GM18951 (cell line): ENCODE data around the gene BAZ2B.
"Not testable (repeated sequence)": the region's sequence is repeated elsewhere in the genome, so short reads cannot be mapped to it uniquely, and the experiment has no call there.

Experiments used
- POLR2A ChIP-seq: IDR thresholded peaks from 4 replicates; pipeline ENCODE4 v1.6.1; 2011; ENCODE audit warnings: mild to moderate bottlenecking; ENCODE audit not compliant: insufficient read length, insufficient read depth; ENCODE audit errors: extremely low read depth
- in situ Hi-C: fragments of 300-500 bp; cut with MboI; formaldehyde crosslinking; loops from one replicate; pipeline ENCODE4 v1.12.0; 2022; ENCODE audit warnings: low sequenced_read_pairs, mixed read lengths, inconsistent platforms; ENCODE audit not compliant: unreplicated experiment

BAZ2B gene

DNA sequence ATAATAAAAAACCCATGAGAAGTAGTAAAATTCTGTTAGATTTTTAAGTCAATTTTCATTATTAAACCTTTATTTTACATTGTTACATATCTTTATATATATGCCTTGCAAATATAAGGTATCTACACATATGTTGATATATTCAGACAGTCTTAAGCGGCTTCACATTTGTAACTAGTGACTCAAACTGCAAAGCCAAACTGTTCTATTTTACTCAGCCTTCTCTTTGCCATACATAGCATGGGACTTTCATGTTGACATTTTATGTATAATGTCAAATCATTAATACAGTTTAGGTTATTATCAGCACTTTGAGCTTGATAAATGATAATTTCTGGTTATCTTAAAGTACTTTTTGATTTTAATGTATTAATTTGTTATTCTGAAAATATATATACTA lies 204.9 kb downstream of the BAZ2B start:
- in situ Hi-C loops = no loop called here
- no peak for TF ChIP-seq POLR2A

- in situ Hi-C loops = no loop called here
- no peak for TF ChIP-seq POLR2A
These were observed 206.1 kb downstream of the BAZ2B start for GRCh38 chr2:159410276-159410675.

DNA sequence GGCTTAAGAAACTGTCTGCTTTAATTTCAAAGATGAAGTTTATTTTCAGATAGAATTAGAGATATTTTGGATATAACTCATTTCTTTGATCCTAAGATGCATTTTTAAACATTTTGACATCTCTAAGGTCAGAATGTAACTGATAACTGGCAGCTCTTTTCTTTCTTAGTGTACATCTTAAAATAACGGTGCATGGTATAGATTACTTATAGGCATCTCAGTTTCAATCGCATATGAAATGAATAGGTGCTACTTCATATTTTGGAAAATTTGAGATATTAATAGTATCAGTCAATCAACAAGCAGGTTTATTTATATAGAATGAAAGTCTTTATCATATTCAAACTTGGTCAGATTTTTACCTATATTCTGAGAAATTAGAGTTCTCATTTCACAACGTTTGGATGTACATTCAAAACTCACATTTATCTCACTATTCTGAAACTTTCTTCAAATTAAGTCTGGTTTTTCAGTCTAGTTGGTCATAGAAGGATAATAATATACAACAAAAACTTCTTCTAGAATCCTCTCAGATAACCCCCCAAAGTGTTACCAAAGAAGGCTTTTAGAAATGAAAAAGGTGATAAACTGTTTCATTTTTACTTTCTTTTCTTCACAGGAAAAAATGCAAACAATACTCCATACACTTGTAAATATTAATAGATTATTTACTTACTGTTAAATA lies 207.1 kb downstream of the BAZ2B start:
- TF ChIP-seq POLR2A = no peak
- in situ Hi-C loops = no loop called here

DNA sequence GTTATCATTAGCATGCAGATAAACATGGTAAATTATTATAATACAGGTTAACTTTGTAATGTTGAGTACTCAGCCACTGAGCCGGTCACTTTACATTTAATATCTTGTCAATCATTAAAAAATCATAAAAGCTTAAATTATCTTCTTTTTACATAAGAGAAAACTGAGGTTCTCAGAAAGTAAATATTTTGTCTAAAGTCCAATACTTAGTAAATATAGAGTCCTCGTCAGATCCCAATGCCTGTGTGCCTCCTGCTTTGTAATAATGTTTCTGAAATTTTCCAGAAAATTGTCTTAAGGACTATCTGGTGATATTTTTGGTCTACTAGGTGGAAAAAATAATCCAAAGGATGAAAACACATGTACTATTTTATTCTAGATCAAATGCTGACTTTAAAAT lies 213.6 kb downstream of the BAZ2B start:
- in situ Hi-C loops = no loop called here
- no peak for TF ChIP-seq POLR2A

GRCh38 chr2:159402160-159402559 lies 214.2 kb downstream of the BAZ2B start:
- in situ Hi-C loops = not testable (repeated sequence)

- in situ Hi-C loops = no loop called here
- no peak for TF ChIP-seq POLR2A
These were observed 216.5 kb downstream of the BAZ2B start for GRCh38 chr2:159399716-159400415.

- in situ Hi-C loops = no loop called here
- no peak for TF ChIP-seq POLR2A
These were observed 219.5 kb downstream of the BAZ2B start for GRCh38 chr2:159396799-159397198.

GRCh38 chr2:159382447-159383028 lies 233.8 kb downstream of the BAZ2B start:
- TF ChIP-seq POLR2A = no peak
- in situ Hi-C loops = no loop called here

- in situ Hi-C loops = no loop called here
These were observed 234.8 kb downstream of the BAZ2B start for GRCh38 chr2:159381574-159381973.

DNA sequence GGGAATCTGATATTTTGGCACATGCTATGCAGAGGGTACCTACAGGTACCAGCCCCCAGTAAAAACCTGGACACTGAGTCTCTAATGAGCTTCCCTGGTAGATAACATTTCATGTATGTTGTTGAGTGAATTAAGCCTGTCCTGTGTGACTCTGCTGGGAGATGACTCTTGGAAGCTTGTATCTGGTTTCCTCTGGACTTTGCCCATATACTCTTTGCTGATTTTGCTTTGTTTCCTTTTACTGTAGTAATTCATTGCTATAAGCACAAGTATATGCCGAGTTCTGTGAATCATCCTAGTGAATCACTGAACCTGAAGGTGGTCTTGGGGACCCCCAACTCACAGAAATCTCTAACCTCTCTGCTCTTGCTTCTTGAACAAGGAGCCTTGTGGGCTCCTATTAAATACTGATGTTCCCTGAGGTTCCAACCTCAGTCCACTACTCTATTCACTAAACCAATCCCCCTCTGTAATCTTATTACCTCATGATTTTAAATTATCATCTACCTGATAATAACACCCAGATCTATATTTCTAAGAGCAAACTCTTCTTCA lies 235.6 kb downstream of the BAZ2B start:
- TF ChIP-seq POLR2A = no peak
- in situ Hi-C loops = no loop called here

More at GRCh38 chr2:159381574-159381973, 234.8 kb downstream of the BAZ2B start:
- TF ChIP-seq POLR2A = no peak

GRCh38 chr2:159379181-159379580 lies 237.2 kb downstream of the BAZ2B start:
- in situ Hi-C loops = no loop called here
- TF ChIP-seq POLR2A = no peak

GRCh38 chr2:159375241-159375640 lies 241.1 kb downstream of the BAZ2B start:
- in situ Hi-C loops = no loop called here
- TF ChIP-seq POLR2A = no peak

GRCh38 chr2:159371506-159371905 lies 244.8 kb downstream of the BAZ2B start:
- in situ Hi-C loops = no loop called here
- no peak for TF ChIP-seq POLR2A

DNA sequence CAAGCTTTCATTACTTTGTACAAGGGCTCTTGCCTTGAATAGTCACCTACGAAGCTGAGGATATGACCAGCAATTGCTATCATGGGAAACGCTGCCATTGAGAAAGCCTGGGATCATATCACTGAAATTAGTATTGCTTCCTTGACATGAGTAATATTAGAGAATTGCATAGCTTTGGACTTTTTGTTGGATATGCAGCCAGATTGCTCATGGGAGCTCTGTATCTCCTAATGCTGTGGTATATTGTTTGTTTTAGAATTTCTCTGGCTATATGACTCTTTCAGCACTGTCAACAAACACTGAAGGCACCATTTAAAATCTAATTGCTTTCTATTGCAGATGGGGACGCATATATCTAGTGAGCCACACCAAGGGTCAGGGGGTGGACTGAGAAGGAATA lies 249.8 kb downstream of the BAZ2B start:
- no peak for TF ChIP-seq POLR2A
- in situ Hi-C loops = no loop called here

GRCh38 chr2:159362816-159363251 lies 253.5 kb downstream of the BAZ2B start:
- in situ Hi-C loops = no loop called here

More at GRCh38 chr2:159362816-159363251, 253.5 kb downstream of the BAZ2B start:
- TF ChIP-seq POLR2A = no peak
